HepG2 (cell line): Measurements from ENCODE around the gene SMTN. TPM values are rescaled to one million over a fixed set of nuclear protein-coding genes. Genes with fewer than 3 reads are reported as not detected.
A peak's percentile ranks its signal among the peaks of the same experiment; 100 is the strongest.

Experiments used
- ELF4 ChIP-seq: sonication (generic); formaldehyde crosslinking; IDR thresholded peaks from 2 replicates; pipeline ENCODE4 v1.5.0; 2020; ENCODE audit warnings: missing genetic modification reagents, mild to moderate bottlenecking, moderate library complexity, borderline replicate concordance
- LCORL ChIP-seq, 2 experiments: fragments of 450-650 bp in 1 of 2; sonication (generic) in 1 of 2; formaldehyde crosslinking in 1 of 2; IDR thresholded peaks; 2 replicates each; pipeline versions ENCODE4 v1.5.0 to v1.6.1; 2017 to 2020; ENCODE audit warnings: antibody characterized with exemption in 1 of 2, missing genetic modification reagents in 1 of 2
- NR1H2 ChIP-seq: sonication (generic); formaldehyde crosslinking; IDR thresholded peaks from 2 replicates; pipeline ENCODE4 v1.8.1; 2022; ENCODE audit warnings: low read depth, missing genetic modification reagents, borderline replicate concordance
- ZFY ChIP-seq: sonication (generic); formaldehyde crosslinking; IDR thresholded peaks from 2 replicates; pipeline ENCODE4 v1.4.0; 2020; ENCODE audit warnings: missing genetic modification reagents
- ZNF234 ChIP-seq: sonication (generic); formaldehyde crosslinking; conservative IDR thresholded peaks from 2 replicates; pipeline ENCODE4 v1.5.1; 2020; ENCODE audit warnings: mild to moderate bottlenecking, missing genetic modification reagents
- ZNF430 ChIP-seq: sonication (generic); formaldehyde crosslinking; IDR thresholded peaks from 2 replicates; pipeline ENCODE4 v1.9.0; 2021; ENCODE audit warnings: mild to moderate bottlenecking, missing genetic modification reagents
- ZNF432 ChIP-seq: sonication (generic); formaldehyde crosslinking; IDR thresholded peaks from 2 replicates; pipeline ENCODE4 v1.5.0; 2020; ENCODE audit warnings: missing genetic modification reagents, mild to moderate bottlenecking, borderline replicate concordance
- ZNF484 ChIP-seq: sonication (generic); formaldehyde crosslinking; IDR thresholded peaks from 2 replicates; pipeline ENCODE4 v1.5.1; 2020; ENCODE audit warnings: mild to moderate bottlenecking, low read depth, missing genetic modification reagents, borderline replicate concordance
- ZNF737 ChIP-seq: sonication (generic); formaldehyde crosslinking; IDR thresholded peaks from 2 replicates; pipeline ENCODE4 v1.5.0; 2020; ENCODE audit warnings: missing genetic modification reagents, mild to moderate bottlenecking, borderline replicate concordance
- ZNF781 ChIP-seq: sonication (generic); formaldehyde crosslinking; IDR thresholded peaks from 2 replicates; pipeline ENCODE4 v1.5.1; 2020; ENCODE audit warnings: borderline replicate concordance, mild to moderate bottlenecking, missing genetic modification reagents; ENCODE audit errors: not compliant biosample characterization
- ZNF816 ChIP-seq: sonication (generic); formaldehyde crosslinking; IDR thresholded peaks from 2 replicates; pipeline ENCODE4 v1.8.0; 2022; ENCODE audit warnings: missing genetic modification reagents, mild to moderate bottlenecking, borderline replicate concordance
- polyA plus RNA-seq, 8 experiments: library from polyadenylated mRNA; depleted of rRNA in 3 of 8; stranded (reverse) in 7 of 8; unstranded in 1 of 8; fragments of >200 nt; fragmentation: Illumina TruSeq in 4 of 8; extraction: Trizol in 4 of 8; gene quantifications; 2 replicates each; pipeline versions ENCODE4 v1.2.1 to v1.2.3, GENCODE V29; 2011 to 2016; ENCODE audit warnings: low read depth in 4 of 8, missing spikeins in 1 of 8, mixed read lengths in 1 of 8; ENCODE audit not compliant: insufficient read depth in 1 of 8
- total RNA-seq, 5 experiments: library from RNA; depleted of rRNA; stranded (reverse); fragments of >200 nt; fragmentation: Illumina TruSeq; extraction: Trizol; gene quantifications; 2 replicates each; pipeline ENCODE4 v1.2.3, GENCODE V29; 2016; ENCODE audit warnings: low read depth in 1 of 5
- TF ChIP-seq, protein P1 (sequence below): sonication (generic); formaldehyde crosslinking; IDR thresholded peaks from 2 replicates; pipeline ENCODE4 v1.4.0; 2020; ENCODE audit warnings: mild to moderate bottlenecking, missing genetic modification reagents
- TF ChIP-seq, protein P2 (sequence below): sonication (generic); formaldehyde crosslinking; IDR thresholded peaks from 2 replicates; pipeline ENCODE4 v1.8.0; 2022; ENCODE audit warnings: missing genetic modification reagents, mild to moderate bottlenecking, moderate library complexity, borderline replicate concordance

The SMTN gene
- total and polyA plus RNA-seq, 2 of the 13 experiments (the other 11 are each of a cell fraction or from before 2014, with no cell fraction given), result 14.7 to 26.1 TPM

DNA sequence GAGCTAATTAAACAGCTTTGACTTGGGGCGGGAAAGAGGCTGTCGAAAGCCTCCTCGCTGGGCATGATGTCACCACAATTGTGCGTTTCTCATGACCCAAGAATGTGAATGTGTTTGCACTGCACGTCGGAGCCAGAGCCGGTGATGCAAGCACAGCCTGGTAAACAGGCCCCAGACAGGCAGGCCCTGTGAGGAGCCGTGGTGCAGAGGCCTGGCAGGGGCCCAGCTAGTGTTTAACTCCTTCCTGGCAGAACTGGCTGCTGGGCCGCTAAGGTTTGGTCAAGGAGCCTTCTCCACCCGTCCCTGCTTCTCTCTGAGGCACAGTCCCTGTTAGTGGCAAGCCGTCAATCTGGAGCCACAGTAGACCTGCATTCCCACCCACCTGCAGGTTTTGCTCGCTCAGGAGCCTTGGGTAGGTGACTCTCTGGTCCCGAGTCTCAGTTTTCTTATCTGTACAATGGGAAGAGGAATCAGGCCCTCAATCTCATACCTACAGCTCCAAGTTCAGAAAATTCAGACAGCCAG lies 25.4 kb upstream of the SMTN start (continued):
- TF ChIP-seq, protein P1, sequence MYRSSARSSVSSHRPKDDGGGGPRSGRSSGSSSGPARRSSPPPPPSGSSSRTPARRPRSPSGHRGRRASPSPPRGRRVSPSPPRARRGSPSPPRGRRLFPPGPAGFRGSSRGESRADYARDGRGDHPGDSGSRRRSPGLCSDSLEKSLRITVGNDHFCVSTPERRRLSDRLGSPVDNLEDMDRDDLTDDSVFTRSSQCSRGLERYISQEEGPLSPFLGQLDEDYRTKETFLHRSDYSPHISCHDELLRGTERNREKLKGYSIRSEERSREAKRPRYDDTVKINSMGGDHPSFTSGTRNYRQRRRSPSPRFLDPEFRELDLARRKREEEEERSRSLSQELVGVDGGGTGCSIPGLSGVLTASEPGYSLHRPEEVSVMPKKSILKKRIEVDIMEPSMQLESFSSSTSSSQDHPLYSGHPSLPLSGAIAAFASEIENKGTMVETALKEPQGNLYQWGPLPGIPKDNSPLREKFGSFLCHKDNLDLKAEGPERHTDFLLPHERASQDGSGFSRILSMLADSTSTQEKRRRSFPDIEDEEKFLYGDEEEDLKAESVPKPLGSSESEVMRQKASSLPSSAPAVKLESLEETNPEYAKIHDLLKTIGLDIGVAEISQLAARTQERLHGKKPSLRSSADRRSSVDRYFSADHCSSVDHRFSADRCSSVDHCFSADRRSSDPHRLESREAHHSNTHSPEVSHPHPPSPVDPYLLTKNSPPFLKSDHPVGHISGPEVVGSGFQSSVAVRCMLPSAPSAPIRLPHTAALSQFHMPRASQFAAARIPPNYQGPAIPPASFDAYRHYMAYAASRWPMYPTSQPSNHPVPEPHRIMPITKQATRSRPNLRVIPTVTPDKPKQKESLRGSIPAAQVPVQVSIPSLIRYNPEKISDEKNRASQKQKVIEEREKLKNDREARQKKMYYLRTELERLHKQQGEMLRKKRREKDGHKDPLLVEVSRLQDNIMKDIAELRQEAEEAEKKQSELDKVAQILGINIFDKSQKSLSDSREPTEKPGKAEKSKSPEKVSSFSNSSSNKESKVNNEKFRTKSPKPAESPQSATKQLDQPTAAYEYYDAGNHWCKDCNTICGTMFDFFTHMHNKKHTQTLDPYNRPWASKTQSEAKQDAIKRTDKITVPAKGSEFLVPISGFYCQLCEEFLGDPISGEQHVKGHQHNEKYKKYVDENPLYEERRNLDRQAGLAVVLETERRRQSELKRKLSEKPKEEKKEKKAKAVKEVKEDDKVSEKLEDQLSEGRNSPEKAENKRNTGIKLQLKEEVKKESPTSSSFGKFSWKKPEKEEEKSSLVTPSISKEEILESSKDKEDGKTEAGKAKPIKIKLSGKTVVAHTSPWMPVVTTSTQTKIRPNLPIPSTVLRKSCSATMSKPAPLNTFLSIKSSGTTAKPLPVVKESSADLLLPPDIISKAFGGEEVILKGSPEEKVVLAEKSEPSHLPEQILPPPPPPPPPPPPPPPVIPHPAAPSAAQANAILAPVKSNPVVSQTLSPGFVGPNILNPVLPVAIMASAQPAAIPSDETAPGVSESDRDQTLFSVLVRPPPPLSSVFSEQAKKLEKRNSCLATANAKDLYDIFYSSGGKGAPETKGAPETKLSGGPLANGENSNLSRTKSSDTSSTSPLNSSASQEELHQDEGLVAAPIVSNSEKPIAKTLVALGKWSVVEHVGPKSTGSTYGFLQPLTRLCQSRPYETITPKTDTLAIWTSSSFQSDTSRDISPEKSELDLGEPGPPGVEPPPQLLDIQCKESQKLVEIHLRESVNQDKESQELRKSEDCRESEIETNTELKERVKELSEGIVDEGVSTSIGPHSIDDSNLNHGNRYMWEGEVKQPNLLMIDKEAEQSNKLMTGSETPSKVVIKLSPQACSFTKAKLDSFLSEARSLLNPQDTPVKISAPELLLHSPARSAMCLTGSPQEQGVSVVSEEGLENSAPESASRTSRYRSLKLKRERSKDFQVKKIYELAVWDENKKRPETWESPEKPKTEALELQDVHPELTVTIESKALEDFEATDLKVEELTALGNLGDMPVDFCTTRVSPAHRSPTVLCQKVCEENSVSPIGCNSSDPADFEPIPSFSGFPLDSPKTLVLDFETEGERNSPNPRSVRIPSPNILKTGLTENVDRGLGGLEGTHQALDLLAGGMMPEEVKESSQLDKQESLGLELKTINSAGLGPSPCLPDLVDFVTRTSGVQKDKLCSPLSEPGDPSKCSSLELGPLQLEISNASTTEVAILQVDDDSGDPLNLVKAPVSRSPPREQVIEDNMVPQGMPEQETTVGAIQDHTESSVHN (CRISPR knock-in tag), result 0 out of 2 replicates have a peak, but pooled peaks have one; percentile 76
- TF ChIP-seq ZNF816 (CRISPR knock-in tag) (0 out of 2 replicates have a peak, but pooled peaks have one; percentile 54), ZFY (CRISPR knock-in tag) (peak; percentile 88), ELF4 (no peak), ZNF781 (no peak), ZNF737 (CRISPR knock-in tag) (no peak), NR1H2 (CRISPR knock-in tag) (no peak), ZNF234 (CRISPR knock-in tag) (no peak), ZNF430 (CRISPR knock-in tag) (peak; percentile 82; the same call in 1 of the 2 replicates), ZNF432 (no peak), LCORL (IDR thresholded peaks at IDR 0.05) (no peak), LCORL (CRISPR knock-in tag; IDR thresholded peaks at IDR 0.05) (peak; percentile 89), ZNF484 (no peak)
- TF ChIP-seq, protein P2, sequence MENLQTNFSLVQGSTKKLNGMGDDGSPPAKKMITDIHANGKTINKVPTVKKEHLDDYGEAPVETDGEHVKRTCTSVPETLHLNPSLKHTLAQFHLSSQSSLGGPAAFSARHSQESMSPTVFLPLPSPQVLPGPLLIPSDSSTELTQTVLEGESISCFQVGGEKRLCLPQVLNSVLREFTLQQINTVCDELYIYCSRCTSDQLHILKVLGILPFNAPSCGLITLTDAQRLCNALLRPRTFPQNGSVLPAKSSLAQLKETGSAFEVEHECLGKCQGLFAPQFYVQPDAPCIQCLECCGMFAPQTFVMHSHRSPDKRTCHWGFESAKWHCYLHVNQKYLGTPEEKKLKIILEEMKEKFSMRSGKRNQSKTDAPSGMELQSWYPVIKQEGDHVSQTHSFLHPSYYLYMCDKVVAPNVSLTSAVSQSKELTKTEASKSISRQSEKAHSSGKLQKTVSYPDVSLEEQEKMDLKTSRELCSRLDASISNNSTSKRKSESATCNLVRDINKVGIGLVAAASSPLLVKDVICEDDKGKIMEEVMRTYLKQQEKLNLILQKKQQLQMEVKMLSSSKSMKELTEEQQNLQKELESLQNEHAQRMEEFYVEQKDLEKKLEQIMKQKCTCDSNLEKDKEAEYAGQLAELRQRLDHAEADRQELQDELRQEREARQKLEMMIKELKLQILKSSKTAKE, result peak; percentile 95
